Epidermal melanocyte (primary cell): Measurements from ENCODE around the gene COLEC12.
A peak's percentile ranks its signal among the peaks of the same experiment; 100 is the strongest.

Source experiments
- DNase-seq: peaks from one replicate; pipeline ENCODE4 v3.0.0; 2011; ENCODE audit warnings: low spot score; ENCODE audit not compliant: insufficient read length

The COLEC12 gene

GRCh38 chr18:363301-364085 lies 137.0 kb downstream of the COLEC12 start:
- no peak for DNase-seq

GRCh38 chr18:362311-363290 lies 137.9 kb downstream of the COLEC12 start:
- no peak for DNase-seq

GRCh38 chr18:361941-362310 lies 138.6 kb downstream of the COLEC12 start:
- DNase-seq: peak; percentile 70

GRCh38 chr18:361100-361732 lies 139.3 kb downstream of the COLEC12 start:
- DNase-seq: no peak

GRCh38 chr18:360676-361075 lies 139.8 kb downstream of the COLEC12 start:
- no peak for DNase-seq

- DNase-seq: no peak
Observed at GRCh38 chr18:356778-357177, 143.7 kb downstream of the COLEC12 start.

- DNase-seq: no peak
Observed at GRCh38 chr18:355678-356077, 144.8 kb downstream of the COLEC12 start.

GRCh38 chr18:354471-354870 lies 146.0 kb downstream of the COLEC12 start:
- no peak for DNase-seq

- DNase-seq: no peak
Observed at GRCh38 chr18:354003-354402, 146.5 kb downstream of the COLEC12 start.

- DNase-seq: no peak
Observed at GRCh38 chr18:352438-352837, 148.1 kb downstream of the COLEC12 start.

- no peak for DNase-seq
Observed at GRCh38 chr18:350953-351572, 149.4 kb downstream of the COLEC12 start.

- no peak for DNase-seq
Observed at GRCh38 chr18:346600-346999, 153.9 kb downstream of the COLEC12 start.

GRCh38 chr18:341102-341501 lies 159.4 kb downstream of the COLEC12 start:
- no peak for DNase-seq

GRCh38 chr18:340044-340443 lies 160.5 kb downstream of the COLEC12 start:
- DNase-seq: no peak

GRCh38 chr18:339200-339599 lies 161.3 kb downstream of the COLEC12 start:
- DNase-seq: no peak

GRCh38 chr18:336713-337112 lies 163.8 kb downstream of the COLEC12 start:
- no peak for DNase-seq

GRCh38 chr18:335733-336132 lies 164.8 kb downstream of the COLEC12 start:
- DNase-seq: no peak

- DNase-seq: no peak
Observed at GRCh38 chr18:334575-335132, 165.8 kb downstream of the COLEC12 start.

GRCh38 chr18:332721-333510 lies 167.6 kb downstream of the COLEC12 start:
- peak; percentile 31 for DNase-seq

- no peak for DNase-seq
Observed at GRCh38 chr18:332007-332406, 168.5 kb downstream of the COLEC12 start.
